B cell (primary cell): ENCODE data around the gene CSF2RB. TPM values are rescaled to one million over a fixed set of nuclear protein-coding genes. Genes with fewer than 3 reads are reported as not detected.

Source experiments
- ATAC-seq: fragments of 200-7000 bp; cut with Tn5 transposase; one replicate; pipeline ENCODE4 v1.10.0; 2021; ENCODE audit warnings: low read depth, mild to moderate bottlenecking, moderate number of reproducible peaks, moderate library complexity
- CTCF ChIA-PET: fragments of 350-600 bp; sonication (Branson Sonifier 250); formaldehyde crosslinking; loops from one replicate; lab custom pipeline; 2021; ENCODE audit warnings: antibody characterized with exemption, inconsistent platforms; lab: Charles Lee
- POLR2A ChIA-PET: fragments of 350-600 bp; sonication (Branson Sonifier 250); formaldehyde crosslinking; loops from one replicate; lab custom pipeline; 2021; ENCODE audit warnings: antibody characterized with exemption; lab: Charles Lee
- DNase-seq: peaks from one replicate; pipeline ENCODE4 v3.0.0; 2013
- H2AFZ ChIP-seq: 2 replicates; pipeline ENCODE4 v1.6.1; 2012; ENCODE audit warnings: mild to moderate bottlenecking, low read depth, low read length; ENCODE audit not compliant: insufficient read depth, poor library complexity, severe bottlenecking
- H3K27ac ChIP-seq, 2 donors: 1 replicate in 1 of 2; 2 replicates in 1 of 2; pipeline ENCODE4 v1.5.1; 2012 to 2013; ENCODE audit warnings: low read length in 2 of 2, mild to moderate bottlenecking in 2 of 2, moderate library complexity in 1 of 2
- H3K27me3 ChIP-seq, 4 experiments: fragments of 200-600 bp in 1 of 4; sonication (generic) in 1 of 4; replicated peaks in 1 of 4; 1 replicate in 2 of 4; 2 replicates in 2 of 4; pipeline versions ENCODE4 v1.6.1 to v1.7.0; 2013 to 2016; ENCODE audit warnings: low read length in 3 of 4, mild to moderate bottlenecking in 2 of 4, mixed read lengths in 1 of 4, moderate library complexity in 1 of 4; ENCODE audit not compliant: insufficient read depth in 4 of 4, control insufficient read depth in 3 of 4; ENCODE audit errors: control extremely low read depth in 1 of 4
- H3K36me3 ChIP-seq, 2 experiments: replicated peaks in 1 of 2; 1 replicate in 1 of 2; 2 replicates in 1 of 2; pipeline versions ENCODE4 v1.6.1 to v1.7.1; 2013; ENCODE audit warnings: low read length in 1 of 2; ENCODE audit not compliant: insufficient read depth in 2 of 2, control insufficient read depth in 1 of 2; ENCODE audit errors: control extremely low read depth in 1 of 2, extremely low read depth in 1 of 2
- H3K4me1 ChIP-seq, 2 donors: fragments of 200-600 bp in 1 of 2; sonication (generic) in 1 of 2; 1 replicate in 1 of 2; 2 replicates in 1 of 2; pipeline versions ENCODE4 v1.5.1 to v1.6.1; 2013 to 2017; ENCODE audit warnings: low read length in 2 of 2; ENCODE audit not compliant: control insufficient read depth in 2 of 2, insufficient read depth in 2 of 2
- H3K4me2 ChIP-seq: replicated peaks from 2 replicates; pipeline ENCODE3; 2012; ENCODE audit warnings: mild to moderate bottlenecking, low read depth, low read length; ENCODE audit not compliant: poor library complexity, severe bottlenecking
- H3K4me3 ChIP-seq, 5 experiments: fragments of 200-600 bp in 1 of 5; sonication (generic) in 1 of 5; 1 replicate in 3 of 5; 2 replicates in 2 of 5; pipeline versions ENCODE4 v1.5.1 to v1.7.0; 2011 to 2016; ENCODE audit warnings: low read length in 4 of 5, mild to moderate bottlenecking in 4 of 5, low read depth in 2 of 5, control low read depth in 1 of 5, moderate library complexity in 1 of 5; ENCODE audit not compliant: insufficient read depth in 1 of 5; ENCODE audit errors: control extremely low read depth in 1 of 5, extremely low read depth in 1 of 5
- H3K79me2 ChIP-seq: fragments of 200-600 bp; sonication (generic); one replicate; pipeline ENCODE4 v1.6.0; 2016; ENCODE audit warnings: low read length; ENCODE audit not compliant: control insufficient read depth, insufficient read depth
- H3K9ac ChIP-seq: fragments of 200-600 bp; sonication (generic); 2 replicates; pipeline ENCODE4 v1.6.1; 2017; ENCODE audit warnings: mild to moderate bottlenecking, low read length, moderate library complexity
- H3K9me3 ChIP-seq, 3 donors: one replicate each; pipeline versions ENCODE4 v1.6.1 to v1.7.1; 2013; ENCODE audit warnings: low read length in 2 of 3; ENCODE audit not compliant: control insufficient read depth in 2 of 3, insufficient read depth in 1 of 3; ENCODE audit errors: control extremely low read depth in 1 of 3
- H4K20me1 ChIP-seq: 2 replicates; pipeline ENCODE4 v1.6.0; 2012; ENCODE audit warnings: mild to moderate bottlenecking, low read length; ENCODE audit not compliant: insufficient read depth, control insufficient read depth, poor library complexity, severe bottlenecking
- H3K27ac Mint-ChIP-seq: one replicate; pipeline ENCODE4 v1.8.0; 2021; ENCODE audit warnings: mixed read lengths
- H3K27me3 Mint-ChIP-seq: one replicate; pipeline ENCODE4 v1.8.0; 2021; ENCODE audit warnings: mixed read lengths
- H3K4me1 Mint-ChIP-seq: one replicate; pipeline ENCODE4 v1.8.0; 2021; ENCODE audit warnings: mixed read lengths
- H3K4me3 Mint-ChIP-seq: one replicate; pipeline ENCODE4 v1.8.0; 2021; ENCODE audit warnings: mixed read lengths
- H3K9me3 Mint-ChIP-seq: one replicate; pipeline ENCODE4 v1.8.0; 2022; ENCODE audit warnings: mixed read lengths; ENCODE audit not compliant: insufficient read depth
- EZH2 ChIP-seq: IDR thresholded peaks from 2 replicates; pipeline ENCODE4 v1.6.1; 2012; ENCODE audit warnings: borderline replicate concordance, low read depth, mild to moderate bottlenecking, moderate library complexity, low read length; ENCODE audit not compliant: insufficient read depth, poor library complexity, severe bottlenecking
- WGBS: methylation state at CpG from one replicate; pipeline ENCODE4 v1.1.5; 2013; ENCODE audit warnings: missing lambda C conversion rate; ENCODE audit not compliant: insufficient coverage; 5-methylcytosine and 5-hydroxymethylcytosine counted together
- intact Hi-C: fragments of 100-400 bp; cut with micrococcal nuclease; formaldehyde crosslinking; loops from one replicate; pipeline ENCODE4 v1.10.0; 2022
- polyA plus RNA-seq: library from polyadenylated mRNA; depleted of rRNA; stranded (reverse); fragments of >200 nt; gene quantifications from 2 replicates; pipeline ENCODE4 v1.2.3, GENCODE V29; 2012
- total RNA-seq, 2 donors: library from RNA; stranded (reverse); fragments of 120-200 nt in 1 of 2; gene quantifications; 1 replicate in 1 of 2; 2 replicates in 1 of 2; pipeline versions ENCODE4 v1.2.3 to v1.2.4, GENCODE V29; 2013 to 2022
- TF ChIP-seq, protein P1 (sequence below): fragments of 200-600 bp; IDR thresholded peaks from one replicate; pipeline ENCODE4 v1.8.0; 2022; ENCODE audit warnings: antibody characterized with exemption, mild to moderate bottlenecking

CSF2RB gene
- total and polyA plus RNA-seq, 2 donors (not counting 1 experiment from before 2014, with no cell fraction given) = 22.0 to 39.7 TPM

DNA sequence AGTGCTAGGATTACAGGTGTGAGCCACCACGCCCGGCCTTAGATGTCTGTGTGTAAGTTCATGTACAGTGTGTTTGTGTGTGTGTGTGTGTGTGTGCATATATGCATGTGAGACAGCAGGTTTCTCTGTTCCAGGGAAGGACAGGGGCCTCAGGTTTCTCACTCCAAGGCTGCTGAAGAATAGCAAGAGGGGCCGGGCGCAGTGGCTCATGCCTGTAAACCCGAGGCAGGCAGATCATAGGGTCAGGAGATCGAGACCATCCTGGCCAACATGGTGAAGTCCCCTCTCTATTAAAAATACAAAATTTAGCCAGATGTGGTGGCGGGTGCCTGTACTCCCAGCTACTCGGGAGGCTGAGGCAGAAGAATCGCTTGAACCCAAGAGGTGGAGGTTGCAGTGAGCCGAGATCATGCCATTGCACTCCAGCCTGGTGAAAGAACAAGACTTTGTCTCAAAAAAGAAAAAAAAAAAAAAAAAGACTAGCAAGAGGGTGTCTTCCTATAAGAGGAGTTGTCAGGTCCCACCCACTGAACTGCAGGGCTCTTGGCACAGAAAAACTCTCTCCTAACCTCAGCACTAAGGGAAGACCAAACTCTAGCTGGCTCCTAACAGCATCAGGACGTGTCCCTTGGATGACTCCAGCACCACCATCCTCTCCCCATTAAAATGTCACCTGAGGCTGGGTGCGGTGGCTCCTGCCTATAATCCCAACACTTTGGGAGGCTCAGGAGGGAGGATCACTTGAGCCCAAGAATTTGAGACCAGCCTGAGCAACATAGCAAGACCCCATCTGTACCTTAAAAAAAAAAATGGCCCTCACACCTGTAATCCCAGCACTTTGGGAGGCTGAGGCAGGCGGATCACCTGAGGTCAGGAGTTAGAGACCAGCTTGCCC is 65.8 kb downstream of the CSF2RB start:
- H3K79me2 ChIP-seq = no peaks in the 10 kb centered on the region
- no peaks in the 10 kb centered on the region for H4K20me1 ChIP-seq
- ChIA-PET POLR2A (interaction anchor here (0.7 kb wide), 2 partner anchors 87 to 123 kb away, joined by 3 to 5 read pairs; no protein-coding TSS in a partner anchor), CTCF (interaction anchor here (0.7 to 9.6 kb wide), 8 partner anchors 11 to 435 kb away, joined by 3 to 62 read pairs (median 15); partner anchors contain the start of gene IFT27)
- intact Hi-C loops = loop anchor here (2.0 to 5.0 kb wide), 3 partner anchors 218 to 452 kb away; partner anchors contain the start of gene EIF3D
- no peaks in the 10 kb centered on the region for H3K36me3 ChIP-seq
- no peak overlapping the region for H3K9ac ChIP-seq
- H3K27me3 Mint-ChIP-seq = peaks cover 3% of the 10 kb centered on the region
- H3K4me1 ChIP-seq = peaks cover 0 to 11% of the 10 kb centered on the region in 2 donors
- H3K27ac Mint-ChIP-seq = no peak overlapping the region
- no peak for ATAC-seq
- H2AFZ ChIP-seq = no peak overlapping the region
- H3K4me3 Mint-ChIP-seq = no peak overlapping the region
- H3K4me1 Mint-ChIP-seq = peaks cover 9% of the 10 kb centered on the region
- no peak for DNase-seq
- H3K9me3 ChIP-seq = no peaks in the 10 kb centered on the region
- H3K27ac ChIP-seq = no peak overlapping the region
- 100% methylated on average over 8 of the region's 13 CpGs for WGBS
- H3K9me3 Mint-ChIP-seq = no peaks in the 10 kb centered on the region
- no peak overlapping the region for H3K4me3 ChIP-seq
- peaks cover 0 to 14% (median 2%) of the 10 kb centered on the region in 4 experiments for H3K27me3 ChIP-seq
- TF ChIP-seq, protein P1, sequence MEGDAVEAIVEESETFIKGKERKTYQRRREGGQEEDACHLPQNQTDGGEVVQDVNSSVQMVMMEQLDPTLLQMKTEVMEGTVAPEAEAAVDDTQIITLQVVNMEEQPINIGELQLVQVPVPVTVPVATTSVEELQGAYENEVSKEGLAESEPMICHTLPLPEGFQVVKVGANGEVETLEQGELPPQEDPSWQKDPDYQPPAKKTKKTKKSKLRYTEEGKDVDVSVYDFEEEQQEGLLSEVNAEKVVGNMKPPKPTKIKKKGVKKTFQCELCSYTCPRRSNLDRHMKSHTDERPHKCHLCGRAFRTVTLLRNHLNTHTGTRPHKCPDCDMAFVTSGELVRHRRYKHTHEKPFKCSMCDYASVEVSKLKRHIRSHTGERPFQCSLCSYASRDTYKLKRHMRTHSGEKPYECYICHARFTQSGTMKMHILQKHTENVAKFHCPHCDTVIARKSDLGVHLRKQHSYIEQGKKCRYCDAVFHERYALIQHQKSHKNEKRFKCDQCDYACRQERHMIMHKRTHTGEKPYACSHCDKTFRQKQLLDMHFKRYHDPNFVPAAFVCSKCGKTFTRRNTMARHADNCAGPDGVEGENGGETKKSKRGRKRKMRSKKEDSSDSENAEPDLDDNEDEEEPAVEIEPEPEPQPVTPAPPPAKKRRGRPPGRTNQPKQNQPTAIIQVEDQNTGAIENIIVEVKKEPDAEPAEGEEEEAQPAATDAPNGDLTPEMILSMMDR = no peak
- no peak for TF ChIP-seq EZH2
- no peak overlapping the region for H3K4me2 ChIP-seq
